Left renal pelvis (tissue), 4 donors: ENCODE data around the gene RFTN1. TPM values are rescaled to one million over a fixed set of nuclear protein-coding genes. Genes with fewer than 3 reads are reported as not detected.
"Not testable (repeated sequence)": the region's sequence is repeated elsewhere in the genome, so short reads cannot be mapped to it uniquely, and the experiment has no call there.

Experiments
- DNase-seq, 4 donors: peaks; one replicate each; pipeline ENCODE4 v3.0.0-alpha.2; 2013; ENCODE audit warnings: low read depth in 4 of 4, low spot score in 3 of 4
- polyA plus RNA-seq, 4 donors: library from polyadenylated mRNA; unstranded; fragments of 120-200 nt; gene quantifications; one replicate each; pipeline ENCODE4 v1.2.1, GENCODE V29; 2013; ENCODE audit not compliant: insufficient read length in 4 of 4

The RFTN1 gene
- polyA plus RNA-seq, 4 donors, result 27.6 to 84.9 (median 33.1) TPM

DNA sequence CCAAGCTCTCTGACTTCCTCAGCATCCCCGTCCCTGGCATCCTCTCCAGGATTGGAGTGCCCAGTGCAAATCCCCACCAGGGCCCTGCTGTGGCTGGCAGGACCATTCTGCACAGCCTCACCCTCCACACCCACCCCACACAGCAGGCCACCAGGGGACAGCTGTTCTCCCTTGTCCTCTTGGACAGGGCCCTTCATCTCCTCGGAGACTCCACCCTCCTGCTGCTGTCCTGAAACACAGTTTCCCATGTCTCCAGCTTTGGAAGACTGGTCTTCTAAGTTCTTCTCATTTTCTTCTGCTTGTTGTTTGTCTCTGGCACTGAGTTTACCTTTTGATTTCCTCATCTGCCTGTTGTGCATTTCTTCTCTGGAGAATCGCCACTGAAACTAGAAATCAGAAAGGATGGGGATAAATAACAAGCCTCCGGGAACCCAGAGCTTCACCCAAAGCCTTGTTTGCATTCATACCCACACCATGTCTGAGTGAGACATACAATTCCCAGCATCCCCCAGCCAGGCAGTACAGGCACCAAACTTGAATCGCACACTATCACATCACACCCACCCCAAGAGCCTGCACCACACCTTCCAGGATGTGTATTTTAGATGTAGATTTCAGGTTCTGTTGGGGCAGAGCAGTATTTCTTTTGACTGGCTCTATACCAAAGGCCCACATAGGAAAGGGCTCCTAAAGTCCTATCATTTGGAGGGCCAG lies 196.5 kb downstream of the RFTN1 start:
- no peak for DNase-seq

DNA sequence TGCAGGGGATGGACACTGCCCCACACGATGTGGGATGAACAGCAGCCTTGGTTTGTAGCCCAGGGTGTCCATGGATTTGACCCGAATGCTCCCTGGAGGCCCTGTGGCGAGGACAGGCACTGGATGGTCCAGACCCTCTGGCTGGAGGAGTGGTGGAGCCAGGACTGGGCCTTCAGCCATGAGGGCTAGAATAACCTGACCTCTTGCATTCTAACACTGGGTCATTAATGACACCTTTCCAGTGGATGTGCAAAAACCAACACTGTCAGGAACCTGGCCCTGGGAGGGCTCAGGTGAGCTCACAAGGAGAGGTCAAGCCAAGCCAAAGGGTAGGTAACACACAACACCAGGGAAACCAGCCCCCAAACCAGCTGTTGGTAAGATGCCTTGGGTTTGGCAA lies 197.1 kb downstream of the RFTN1 start:
- no peak for DNase-seq

DNA sequence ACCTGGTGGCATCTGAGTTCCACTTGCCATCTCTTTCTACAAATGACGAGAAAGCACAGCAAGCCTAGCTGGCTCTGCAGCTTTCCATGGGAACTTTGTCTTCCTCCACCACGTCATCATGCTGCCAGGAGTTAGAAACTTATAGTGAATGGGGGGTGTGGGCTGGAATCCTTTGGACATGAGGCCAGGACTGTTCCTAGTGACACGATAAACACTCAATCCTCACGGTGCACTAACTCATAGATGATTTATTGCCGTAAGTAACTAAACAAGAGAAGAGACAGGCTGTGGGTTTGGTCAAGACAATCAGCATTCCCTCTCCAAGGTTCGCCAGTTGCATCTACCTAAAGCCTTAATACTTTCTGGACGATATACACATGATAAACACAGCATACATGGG lies 197.9 kb downstream of the RFTN1 start:
- DNase-seq, result no peak

DNA sequence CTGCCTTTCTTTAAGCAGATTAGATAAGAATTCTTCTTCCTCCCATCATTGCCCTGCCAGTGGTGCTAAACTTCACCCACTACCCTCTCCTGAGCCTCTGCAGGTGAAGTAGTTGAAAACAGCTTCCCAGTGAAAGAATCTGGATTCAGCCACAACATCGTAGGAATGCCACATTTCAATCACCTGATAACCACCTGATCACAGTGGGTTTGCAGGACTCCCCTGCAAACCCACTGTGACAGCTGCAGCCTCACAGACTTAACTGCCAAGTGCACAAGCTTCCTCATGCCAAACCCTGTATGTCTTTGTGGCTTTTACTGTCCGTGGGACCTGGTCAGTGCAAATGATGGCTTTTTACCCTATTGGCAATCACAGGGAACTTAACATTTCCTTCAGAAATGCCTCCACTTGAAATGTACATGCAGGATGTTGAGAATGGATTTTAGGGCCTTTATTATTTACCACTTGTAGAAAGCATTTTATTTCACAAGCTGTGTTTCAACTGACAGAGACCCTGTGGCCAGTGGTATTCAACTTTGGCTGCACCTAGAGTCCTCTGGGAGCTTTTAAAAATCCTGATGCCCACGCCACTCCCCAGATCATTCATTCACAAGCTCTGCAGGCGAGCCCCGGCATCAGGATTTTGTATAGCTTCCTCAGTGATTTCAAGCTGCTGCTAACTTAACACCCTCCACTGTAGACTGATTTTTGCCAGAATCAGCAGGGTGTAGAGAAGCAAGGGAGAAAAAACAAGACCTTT lies 199.4 kb downstream of the RFTN1 start:
- DNase-seq, result no peak

DNA sequence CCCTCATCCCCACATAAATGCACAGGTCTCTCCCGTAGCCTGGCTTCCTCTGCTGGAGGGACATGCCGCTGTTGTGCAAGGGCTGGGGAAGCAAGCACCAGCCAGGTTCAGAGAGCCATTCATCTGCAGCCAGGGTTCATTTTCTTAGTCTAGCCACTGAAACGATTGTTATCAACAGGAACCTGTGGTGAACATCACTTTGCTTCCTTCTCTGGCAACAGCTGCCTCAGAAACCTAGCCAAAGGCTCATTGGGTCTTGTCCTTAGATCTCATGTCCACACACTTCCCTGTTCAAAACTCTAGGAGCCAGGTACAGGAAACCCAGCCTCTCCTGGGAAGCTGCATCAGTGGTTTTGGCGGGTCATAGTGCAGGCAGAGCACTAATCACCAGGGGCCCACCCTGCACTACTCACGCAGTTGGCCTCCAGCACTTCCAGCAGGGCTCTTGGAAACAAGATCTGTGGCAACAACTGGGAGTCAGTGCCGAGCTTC lies 201.5 kb downstream of the RFTN1 start:
- DNase-seq, result no peak

DNA sequence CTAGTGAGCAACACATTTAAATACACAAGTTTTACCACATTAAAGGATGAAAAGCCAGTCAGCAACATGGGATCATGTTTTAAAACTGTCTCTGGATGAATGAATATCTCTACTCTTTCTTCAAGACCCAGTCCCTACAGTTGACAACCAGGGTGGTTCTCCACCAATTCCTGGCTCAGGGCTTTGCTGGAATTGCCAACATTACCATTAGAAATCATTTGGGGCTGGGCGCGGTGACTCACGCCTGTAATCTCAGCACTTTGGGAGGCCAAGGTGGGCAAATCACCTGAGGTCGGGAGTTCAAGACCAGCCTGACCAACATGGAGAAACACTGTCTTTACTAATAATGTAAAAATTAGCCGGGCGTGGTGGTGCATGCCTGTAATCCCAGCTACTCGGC lies 203.0 kb downstream of the RFTN1 start:
- not testable (repeated sequence) for DNase-seq

DNA sequence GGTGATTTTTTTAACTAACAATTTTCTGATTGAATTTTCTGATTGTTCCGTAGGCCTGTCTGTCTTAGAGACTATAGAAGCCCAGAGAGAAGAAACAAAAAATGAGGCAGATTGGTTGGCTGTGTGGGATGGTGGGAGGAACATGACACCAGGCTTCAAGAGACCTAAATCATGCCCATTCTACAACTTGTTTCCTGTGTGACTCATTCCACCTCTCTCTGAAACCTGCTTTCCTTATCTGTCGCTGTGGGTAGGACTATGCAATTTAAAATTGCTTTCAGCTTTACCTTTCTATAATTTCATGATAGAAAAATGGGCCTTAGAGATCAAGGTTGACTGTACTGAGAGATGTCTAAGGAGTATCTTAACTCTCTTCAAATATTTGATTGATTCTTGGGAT lies 203.9 kb downstream of the RFTN1 start:
- DNase-seq, result no peak

DNA sequence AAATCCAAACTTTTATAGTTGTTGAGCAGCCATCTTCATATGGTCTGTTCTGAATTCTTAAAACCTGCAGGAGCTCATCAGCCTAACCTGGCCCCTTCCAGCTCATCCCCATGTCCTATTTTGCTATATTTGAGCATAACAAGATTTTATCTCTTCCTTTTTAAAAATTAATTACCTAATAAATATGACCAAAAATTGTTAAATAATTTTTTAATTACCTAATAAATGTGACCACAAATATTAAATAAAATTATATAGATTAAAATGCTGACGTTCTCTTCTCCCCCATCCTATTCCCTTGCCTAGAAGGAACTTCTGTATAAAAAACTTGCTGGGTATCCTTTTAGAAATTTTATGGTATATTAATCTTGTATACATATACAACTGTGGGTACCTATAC lies 204.8 kb downstream of the RFTN1 start:
- DNase-seq, result no peak

DNA sequence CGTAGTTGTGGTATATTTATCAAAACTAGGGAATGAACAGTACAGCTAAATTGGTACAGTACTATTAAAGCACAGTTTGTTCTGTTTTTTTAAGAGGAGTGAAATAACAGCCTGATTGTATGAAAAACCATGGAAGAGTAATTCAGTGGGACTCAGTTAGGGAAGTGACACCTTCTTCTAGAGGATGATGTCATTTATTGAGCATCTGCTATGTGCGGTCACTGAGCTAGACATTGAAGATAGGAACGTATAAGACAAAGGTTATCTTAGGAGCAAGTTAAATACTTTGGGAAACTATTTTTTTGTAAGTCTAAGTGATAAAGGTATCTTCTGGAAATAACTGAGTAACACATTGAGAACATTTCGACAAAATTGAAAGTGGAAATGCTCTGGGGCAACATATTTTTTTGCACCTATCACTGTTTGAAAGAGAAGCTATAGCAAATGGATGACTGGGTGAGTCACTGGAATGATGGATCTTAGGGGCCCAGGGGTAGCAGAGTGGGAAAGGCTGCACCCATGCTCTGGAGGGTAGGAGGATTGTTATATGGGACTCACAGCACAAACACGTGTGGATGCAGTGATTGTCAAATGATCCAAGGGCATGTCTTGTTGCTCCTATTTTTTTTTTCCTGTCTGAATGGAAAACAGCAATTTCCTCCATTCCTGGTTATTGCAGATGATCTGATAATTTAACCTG lies 205.5 kb downstream of the RFTN1 start:
- DNase-seq, result no peak

DNA sequence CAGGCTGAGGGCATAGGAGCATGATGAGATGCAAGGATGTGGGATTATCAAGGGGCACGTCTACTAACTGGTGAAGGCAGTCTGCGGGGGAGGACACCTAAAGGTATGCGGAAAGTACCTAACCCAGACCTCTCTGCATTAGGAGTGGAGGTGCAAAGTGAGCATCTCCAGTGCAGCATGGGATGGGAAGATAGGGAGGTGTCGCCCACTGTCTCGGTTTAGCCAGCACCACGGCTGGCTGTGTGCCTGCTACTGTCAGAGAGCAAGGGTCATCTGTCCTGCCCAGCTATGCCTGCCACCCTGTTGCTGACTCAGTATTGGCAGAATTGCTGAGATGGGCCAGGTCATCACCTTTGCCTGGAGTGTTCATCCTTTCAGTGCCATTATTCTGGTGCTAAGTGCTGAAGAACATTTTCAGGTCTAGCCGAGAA lies 208.4 kb downstream of the RFTN1 start:
- no peak for DNase-seq

DNA sequence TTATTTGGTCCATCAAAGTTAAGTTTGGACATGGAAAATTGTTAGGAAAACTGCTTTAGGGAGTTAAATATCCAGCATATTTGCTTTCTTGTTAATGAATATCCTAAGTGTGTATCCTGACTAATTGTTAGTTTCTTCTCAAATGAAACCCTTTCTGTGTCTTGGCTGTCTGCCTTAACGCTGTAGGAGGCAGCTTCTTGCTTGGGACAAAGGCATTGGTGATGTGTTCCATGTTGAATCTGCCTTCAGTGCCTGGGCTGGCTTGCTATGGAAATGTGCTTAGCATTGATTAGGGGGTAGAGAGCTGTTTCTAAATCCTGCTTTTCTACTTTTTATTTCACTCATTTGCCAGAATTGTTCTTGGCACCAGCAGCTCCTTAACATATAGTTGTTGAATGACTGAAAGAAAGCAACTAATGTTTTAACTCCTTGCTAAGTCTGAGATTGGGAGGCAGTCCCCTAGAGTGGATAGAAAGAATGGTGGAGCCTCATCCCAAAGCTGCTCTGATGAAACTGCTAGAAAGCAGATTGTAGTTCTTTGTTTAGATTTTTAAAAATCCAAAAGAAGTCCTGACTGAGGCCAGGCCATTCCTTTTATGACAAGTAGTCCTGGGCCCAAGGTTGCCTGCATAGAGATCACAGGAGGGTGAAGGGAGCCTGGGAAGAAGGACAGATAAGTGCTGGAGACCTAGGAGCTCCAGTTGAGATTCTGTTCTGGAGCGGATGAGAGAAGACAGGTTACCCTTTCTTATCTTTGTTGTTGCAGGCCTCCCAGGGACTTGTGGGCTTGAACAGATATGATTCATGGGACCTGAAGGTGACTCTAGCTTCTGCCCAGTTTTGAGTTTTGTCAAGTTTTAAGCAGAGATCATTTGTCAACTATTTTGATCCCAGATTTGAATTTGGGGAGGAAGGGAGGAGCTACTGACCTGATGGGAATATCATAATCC lies 209.2 kb downstream of the RFTN1 start:
- no peak for DNase-seq

DNA sequence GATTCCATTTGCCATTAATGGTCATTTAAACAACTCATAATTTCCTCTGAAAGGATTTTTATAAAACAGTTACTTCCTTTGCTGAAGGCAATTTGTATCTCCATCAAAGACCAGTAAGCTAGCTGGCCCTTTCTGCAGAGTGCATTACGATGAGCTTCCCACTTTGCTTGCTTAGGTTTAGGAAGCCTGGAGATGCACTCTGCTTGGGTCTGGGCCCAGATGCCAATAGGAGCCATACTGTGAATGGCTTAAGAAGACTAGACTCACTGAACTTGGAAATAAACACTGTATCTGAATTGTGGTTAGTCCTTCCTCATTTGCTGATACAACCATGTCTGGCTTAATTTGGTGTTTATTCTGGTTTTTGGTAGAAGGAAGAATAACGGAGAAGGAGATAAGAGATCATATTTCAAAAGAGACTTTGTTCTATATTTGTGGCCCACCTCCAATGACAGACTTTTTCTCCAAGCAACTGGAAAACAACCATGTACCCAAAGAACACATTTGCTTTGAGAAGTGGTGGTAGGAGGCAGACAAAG lies 210.4 kb downstream of the RFTN1 start:
- DNase-seq, result no peak

DNA sequence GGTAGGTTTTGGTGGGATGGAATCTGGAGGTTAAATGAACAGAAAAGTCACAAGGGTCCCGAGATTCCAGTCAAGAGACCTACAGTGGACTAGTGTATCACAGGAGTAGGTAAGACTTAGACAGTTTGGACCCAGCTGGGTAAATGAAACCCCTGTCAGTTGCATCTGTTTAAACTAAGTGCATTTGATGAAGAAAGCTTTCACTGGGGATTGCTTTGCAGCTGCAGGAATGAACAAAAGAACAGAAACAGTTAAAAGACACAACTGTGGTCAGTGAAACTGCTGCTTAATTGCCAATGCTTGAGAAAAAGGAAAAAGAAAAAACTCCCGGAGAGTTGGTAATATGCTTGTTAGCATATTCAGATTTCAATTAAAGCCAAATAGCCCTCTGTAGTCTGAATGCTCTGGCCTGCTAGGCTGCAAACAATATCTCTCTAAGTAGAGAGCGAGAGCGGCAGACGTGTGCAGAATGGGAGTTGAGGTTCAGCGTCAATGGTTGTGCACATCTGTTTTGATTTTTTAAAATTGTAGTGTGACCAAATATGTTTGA lies 211.3 kb downstream of the RFTN1 start:
- no peak for DNase-seq

DNA sequence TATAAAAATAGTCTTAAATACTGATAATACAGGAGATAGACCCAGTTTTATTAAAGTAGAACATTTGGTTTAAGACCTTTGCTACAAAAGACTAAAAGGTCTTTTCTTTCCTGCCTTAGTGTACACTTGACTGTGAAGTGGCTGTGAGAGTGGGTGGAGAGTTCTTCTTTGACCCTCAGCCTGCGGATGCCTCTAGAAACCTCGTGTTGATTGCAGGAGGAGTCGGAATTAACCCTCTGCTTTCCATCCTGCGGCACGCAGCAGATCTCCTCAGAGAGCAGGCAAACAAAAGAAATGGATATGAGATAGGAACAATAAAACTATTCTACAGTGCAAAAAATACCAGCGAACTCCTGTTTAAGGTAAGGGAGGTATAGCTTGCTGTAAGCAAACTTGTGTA lies 212.0 kb downstream of the RFTN1 start:
- no peak for DNase-seq

DNA sequence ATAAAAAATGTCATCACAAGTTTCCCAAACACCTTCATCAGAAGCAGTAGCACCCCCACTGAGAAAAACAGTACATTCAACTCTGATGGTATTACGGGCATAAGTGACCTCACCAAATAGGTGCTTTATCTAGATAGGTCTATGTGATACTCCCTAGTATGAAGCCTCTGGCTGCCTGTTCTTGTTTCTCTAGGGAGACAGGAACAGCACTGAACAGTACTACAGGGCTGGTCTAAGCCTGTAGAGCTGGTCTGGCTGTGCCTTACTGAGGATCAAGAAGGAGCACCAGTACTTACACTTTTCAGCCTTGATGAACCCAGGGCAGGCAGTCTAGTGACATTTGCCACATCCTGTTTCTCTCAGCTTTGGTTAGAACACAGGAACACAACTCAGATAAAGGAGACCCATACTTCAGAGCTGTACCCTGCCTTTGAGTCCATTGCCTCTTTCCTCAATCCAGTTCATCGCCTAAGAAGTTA lies 212.6 kb downstream of the RFTN1 start:
- no peak for DNase-seq

DNA sequence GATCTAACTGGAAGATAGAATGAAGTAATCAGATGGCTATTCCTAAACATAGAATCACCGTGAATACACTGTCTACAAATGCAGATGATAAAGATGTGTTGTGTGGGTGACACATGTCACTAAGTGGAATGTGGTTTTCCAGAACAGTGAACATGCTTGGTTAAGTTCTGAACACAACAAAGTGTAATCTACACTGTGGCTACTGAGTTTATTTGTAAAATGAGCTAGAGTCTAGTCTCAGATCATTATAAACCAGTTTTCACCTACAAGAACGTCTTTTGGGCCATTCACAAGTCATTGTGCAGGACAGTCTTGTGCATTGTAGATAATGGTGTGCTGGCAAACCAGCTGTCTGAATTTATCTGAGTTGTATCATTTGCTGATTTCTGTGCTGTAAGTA lies 213.2 kb downstream of the RFTN1 start:
- DNase-seq, result no peak

DNA sequence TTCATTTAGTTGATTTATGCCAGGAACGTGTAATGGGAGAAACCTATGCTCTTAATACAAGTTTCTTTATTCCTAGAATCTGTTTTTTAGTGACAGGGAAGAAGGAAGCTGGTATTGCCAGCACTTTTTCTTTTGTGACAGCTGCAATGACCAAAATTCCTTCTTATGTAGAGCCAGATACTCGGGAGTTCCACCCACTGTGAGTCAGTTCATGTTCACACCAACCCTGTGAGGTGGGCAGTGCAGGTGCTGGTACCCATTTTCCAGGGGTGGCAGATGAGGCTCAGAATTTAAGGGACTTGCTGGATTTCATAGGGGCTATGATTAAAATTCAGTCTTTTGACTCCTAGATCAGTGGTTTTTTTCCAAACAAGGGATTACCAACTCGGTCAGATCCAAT lies 213.8 kb downstream of the RFTN1 start:
- no peak for DNase-seq

DNA sequence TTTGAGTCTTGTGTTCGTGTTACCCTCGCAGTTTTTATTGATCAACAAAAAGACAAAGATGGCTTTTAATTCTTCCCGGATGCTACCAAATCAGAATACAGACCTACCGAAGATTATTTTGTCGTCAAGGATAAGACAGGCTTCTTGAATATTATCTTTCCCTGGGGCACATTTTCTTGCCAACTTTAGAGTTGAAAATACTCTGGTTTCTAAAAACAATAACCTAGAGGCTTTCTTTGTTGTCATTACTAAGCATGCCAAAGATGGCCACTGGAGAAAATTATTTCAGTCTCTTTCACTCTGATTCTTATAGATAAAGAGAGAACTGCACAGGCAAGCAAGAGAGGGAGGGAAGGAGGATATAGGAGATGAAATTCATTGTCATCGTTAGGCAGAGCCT lies 214.6 kb downstream of the RFTN1 start:
- no peak for DNase-seq

DNA sequence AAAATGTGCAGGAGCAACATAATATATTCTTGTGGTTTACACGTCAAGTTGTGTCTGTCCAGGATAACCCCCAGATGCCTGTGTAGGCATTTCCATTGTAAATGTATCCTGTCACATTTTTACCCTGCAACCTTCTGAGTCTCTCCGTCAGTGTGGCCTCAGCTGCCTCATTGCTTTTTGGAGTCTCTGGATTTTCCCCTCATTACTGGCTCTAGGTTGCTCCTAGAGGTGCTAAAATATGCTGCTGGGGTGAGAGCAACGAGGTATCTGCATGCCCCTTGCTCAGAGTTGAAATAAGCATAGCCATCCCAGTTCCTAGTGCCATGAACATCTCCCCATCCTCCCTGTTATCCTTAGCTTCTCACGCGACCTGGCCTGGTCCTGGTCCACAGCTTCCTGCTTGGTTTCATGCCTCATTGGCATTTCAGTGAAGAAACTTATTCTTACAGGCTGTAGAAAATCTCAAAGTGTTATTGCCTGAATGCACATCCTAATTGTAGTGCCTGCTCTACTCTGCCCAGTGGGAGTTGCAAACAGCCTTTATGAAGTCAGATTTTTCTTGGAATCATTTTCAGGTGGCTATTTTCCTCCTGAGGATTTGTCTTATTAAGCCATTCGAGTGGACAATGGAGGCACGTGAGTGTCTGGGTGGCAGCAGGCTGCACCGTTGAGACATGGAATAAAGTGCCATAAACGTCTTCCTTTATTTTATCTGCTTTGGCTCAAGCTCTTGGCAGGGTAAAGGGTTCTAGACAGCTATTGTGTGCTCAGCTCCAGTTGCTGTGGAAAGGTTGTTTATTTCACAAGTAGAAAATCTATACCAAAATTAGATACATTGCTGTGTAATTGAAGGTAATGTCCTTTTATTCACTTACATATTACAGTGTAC lies 215.3 kb downstream of the RFTN1 start:
- DNase-seq, result no peak
